GM23248 (cell line): ENCODE measurements around the gene TXNRD2.

Experiments used
- EZH2 ChIP-seq: fragments of 200-600 bp; sonication (generic); IDR thresholded peaks from 2 replicates; pipeline ENCODE4 v1.6.1; 2018; ENCODE audit warnings: antibody characterized with exemption, mild to moderate bottlenecking; ENCODE audit not compliant: insufficient read depth, poor library complexity, severe bottlenecking
- EZH2phosphoT487 ChIP-seq: fragments of 200-600 bp; sonication (generic); IDR thresholded peaks from 2 replicates; pipeline ENCODE4 v1.6.1; 2018; ENCODE audit warnings: antibody characterized with exemption, moderate library complexity, mild to moderate bottlenecking, low read depth; ENCODE audit not compliant: insufficient read depth

DNA sequence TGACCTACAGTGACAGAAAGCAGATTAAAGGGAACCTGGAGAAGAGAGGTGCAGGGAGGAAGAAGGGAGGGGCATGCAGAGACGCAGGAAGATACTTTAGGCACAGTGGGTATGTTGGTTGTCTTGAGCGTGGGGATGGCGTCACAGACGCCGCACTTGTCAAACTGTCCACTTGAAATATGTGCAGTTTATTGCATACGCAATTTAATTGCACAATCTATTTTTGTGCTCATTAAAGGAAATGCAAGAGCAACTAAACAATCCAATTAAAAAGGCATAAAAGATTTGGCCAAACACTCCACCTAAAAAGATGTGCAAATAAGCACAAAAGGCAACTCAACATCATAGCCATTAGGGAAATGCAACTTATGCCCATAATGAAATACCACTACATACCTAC, 103.7 kb downstream of the TXNRD2 start:
- no peak for TF ChIP-seq EZH2
- TF ChIP-seq EZH2phosphoT487: no peak
